A673 (cell line): ENCODE results near the gene BRI3.

Source experiments
- CTCF ChIP-seq: fragments of 300-800, 200-600 bp; sonication (generic); conservative IDR thresholded peaks from 2 replicates; pipeline ENCODE4 v1.5.1; 2017; ENCODE audit warnings: low read depth, mild to moderate bottlenecking, antibody characterized with exemption, low read length, moderate library complexity, mixed read lengths
- EZH2 ChIP-seq: fragments of 200-600 bp; sonication (generic); IDR thresholded peaks from 2 replicates; pipeline ENCODE4 v1.6.1; 2017; ENCODE audit warnings: borderline replicate concordance, low read depth, mild to moderate bottlenecking, mixed read lengths, antibody characterized with exemption, low read length; ENCODE audit not compliant: poor library complexity, severe bottlenecking

- TF ChIP-seq CTCF (no peak), EZH2 (no peak)
These were observed 1.2 kb upstream of the BRI3 start for GRCh38 chr7:98280296-98280695.
